ENCODE measurements around the gene CPPED1. TPM values are rescaled to one million over a fixed set of nuclear protein-coding genes. Genes with fewer than 3 reads are reported as not detected.

The CPPED1 gene
- total and polyA plus RNA-seq, 10 of the 15 experiments (the other 5 are each of a cell fraction or from before 2014, with no cell fraction given): 7.1 to 39.0 (median 16.0) TPM

DNA sequence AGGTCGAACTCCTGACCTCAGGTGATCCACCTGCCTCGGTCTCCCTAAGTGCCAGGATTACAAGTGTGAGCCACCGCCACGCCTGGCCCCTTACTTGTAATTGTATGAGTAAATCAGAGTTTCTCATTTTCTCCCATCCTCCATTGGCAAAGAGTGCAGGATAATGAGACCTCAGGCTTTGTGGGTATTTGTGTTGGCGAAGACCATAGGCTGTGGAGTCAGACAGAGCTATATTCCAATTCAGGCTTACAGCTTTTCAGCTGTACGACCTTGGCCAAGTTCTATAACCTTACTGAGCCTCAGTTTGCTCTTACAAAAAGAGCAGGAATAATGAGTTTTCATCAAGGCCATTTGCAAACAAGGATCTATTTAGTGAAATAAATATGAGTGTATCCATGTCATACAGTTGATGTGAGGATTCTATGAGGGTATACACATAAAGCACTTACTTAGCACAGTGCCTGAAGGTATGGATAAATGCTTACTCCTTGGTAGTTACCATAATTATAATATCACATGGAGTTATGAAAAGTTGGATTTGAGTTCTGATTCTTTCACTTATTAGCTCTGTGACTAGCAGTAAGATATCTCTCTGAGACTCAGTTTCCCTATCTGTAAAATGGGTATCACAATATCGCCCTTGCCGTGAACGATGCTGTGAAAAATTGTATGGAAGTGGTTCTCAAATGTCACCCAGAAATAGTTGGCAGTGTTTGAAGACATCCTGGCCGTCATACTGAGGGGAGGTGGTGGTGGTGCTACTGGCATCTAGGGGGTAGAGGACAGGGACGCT is 25.6 kb upstream of the CPPED1 start (continued):
- no peak for TF ChIP-seq ZBTB33 (IDR thresholded peaks at IDR 0.05)
- TF ChIP-seq, protein P1, sequence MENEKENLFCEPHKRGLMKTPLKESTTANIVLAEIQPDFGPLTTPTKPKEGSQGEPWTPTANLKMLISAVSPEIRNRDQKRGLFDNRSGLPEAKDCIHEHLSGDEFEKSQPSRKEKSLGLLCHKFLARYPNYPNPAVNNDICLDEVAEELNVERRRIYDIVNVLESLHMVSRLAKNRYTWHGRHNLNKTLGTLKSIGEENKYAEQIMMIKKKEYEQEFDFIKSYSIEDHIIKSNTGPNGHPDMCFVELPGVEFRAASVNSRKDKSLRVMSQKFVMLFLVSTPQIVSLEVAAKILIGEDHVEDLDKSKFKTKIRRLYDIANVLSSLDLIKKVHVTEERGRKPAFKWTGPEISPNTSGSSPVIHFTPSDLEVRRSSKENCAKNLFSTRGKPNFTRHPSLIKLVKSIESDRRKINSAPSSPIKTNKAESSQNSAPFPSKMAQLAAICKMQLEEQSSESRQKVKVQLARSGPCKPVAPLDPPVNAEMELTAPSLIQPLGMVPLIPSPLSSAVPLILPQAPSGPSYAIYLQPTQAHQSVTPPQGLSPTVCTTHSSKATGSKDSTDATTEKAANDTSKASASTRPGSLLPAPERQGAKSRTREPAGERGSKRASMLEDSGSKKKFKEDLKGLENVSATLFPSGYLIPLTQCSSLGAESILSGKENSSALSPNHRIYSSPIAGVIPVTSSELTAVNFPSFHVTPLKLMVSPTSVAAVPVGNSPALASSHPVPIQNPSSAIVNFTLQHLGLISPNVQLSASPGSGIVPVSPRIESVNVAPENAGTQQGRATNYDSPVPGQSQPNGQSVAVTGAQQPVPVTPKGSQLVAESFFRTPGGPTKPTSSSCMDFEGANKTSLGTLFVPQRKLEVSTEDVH (IDR thresholded peaks at IDR 0.05; ENCODE audit: low read depth, partially characterized antibody): no peak
- TF ChIP-seq EZH2 (IDR thresholded peaks at IDR 0.05; ENCODE audit: borderline replicate concordance, control insufficient read depth, low read depth, low read length): no peak
- TF ChIP-seq, protein P2, sequence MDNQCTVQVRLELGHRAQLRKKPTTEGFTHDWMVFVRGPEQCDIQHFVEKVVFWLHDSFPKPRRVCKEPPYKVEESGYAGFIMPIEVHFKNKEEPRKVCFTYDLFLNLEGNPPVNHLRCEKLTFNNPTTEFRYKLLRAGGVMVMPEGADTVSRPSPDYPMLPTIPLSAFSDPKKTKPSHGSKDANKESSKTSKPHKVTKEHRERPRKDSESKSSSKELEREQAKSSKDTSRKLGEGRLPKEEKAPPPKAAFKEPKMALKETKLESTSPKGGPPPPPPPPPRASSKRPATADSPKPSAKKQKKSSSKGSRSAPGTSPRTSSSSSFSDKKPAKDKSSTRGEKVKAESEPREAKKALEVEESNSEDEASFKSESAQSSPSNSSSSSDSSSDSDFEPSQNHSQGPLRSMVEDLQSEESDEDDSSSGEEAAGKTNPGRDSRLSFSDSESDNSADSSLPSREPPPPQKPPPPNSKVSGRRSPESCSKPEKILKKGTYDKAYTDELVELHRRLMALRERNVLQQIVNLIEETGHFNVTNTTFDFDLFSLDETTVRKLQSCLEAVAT (IDR thresholded peaks at IDR 0.05): no peak
- TF ChIP-seq RELA (IDR thresholded peaks at IDR 0.05; ENCODE audit: borderline replicate concordance, partially characterized antibody): no peak
- no peak for TF ChIP-seq SREBF1 (IDR thresholded peaks at IDR 0.05; ENCODE audit: low read length)
- no peak for TF ChIP-seq CREM (IDR thresholded peaks at IDR 0.05; ENCODE audit: low read depth)
- no peak for TF ChIP-seq BACH1 (IDR thresholded peaks at IDR 0.05; ENCODE audit: borderline replicate concordance)
